GM19397 (cell line): ENCODE measurements around the gene SEMA3E.

Experiments
- ATAC-seq: cut with Tn5 transposase; IDR thresholded peaks from one replicate; pipeline ENCODE4 v1.9.1; 2021; ENCODE audit warnings: mild to moderate bottlenecking, moderate library complexity; ENCODE audit not compliant: unreplicated experiment

SEMA3E gene

DNA sequence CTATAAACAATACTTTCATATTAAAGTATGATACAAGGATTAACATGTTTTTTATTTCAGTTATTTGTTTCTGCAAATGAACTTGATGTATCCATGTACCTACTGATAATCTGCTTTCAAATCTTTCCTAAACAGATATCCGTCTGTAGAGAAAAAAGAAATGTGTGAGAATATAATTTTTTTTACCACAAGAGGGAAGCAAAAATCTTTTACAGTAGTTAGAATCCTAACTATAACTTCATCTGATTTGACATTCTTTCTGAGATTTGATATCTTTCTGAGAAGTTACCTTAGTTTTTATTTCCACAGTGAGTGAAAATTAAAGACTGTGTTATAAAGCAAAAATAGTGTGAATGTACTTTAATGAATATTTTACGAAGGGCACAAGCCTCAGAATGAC is 282.3 kb downstream of the SEMA3E start:
- no peak for ATAC-seq

DNA sequence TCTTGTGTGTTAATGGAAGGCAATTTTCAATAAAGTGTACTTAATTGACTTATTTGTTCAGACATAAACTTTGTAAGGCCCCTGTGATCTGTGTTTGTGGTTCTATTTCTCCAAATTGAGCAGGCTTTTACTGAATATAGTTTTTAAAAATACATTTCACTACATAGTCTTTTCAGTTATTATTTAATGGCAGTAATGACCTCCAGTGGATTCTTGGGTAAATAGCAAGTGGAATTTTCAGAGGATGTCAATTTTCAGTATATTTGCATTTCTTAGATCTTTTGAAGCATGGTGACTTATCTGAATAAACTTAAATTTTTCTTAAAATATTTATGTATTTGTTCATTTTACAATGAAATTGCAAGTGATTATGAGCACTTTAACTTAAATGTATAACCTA is 283.2 kb downstream of the SEMA3E start:
- ATAC-seq = no peak

DNA sequence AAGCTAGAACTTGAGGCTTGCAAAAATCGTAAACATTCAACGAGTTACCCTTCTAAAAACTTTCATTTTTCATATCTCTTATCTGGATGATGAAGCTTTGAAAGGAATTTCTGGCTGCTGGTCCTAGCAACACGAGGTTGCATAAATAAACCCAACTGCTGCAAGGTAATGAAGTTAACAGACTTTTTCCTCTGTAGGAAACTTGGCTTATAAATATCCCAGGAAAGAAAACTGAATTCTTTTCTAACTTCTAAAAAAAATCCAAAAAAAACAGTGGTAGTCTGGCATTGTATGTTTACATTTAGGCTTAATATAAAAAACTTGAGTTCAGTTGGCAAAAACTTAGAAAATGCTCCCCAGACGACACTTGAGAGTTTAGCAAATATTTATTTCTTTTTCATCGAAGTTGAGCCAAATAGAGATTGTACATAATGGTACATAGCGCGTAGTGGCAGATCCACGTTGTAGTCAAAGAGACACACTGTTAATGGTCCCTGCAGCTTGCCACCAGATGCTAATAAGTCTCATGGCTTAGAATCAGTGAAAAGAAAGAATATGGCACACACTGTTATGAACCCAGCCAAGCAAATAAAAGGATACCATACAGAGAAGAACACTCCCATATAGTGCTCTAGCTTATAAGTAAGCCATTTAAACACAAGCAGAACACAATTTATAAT is 285.9 kb downstream of the SEMA3E start:
- no peak for ATAC-seq

DNA sequence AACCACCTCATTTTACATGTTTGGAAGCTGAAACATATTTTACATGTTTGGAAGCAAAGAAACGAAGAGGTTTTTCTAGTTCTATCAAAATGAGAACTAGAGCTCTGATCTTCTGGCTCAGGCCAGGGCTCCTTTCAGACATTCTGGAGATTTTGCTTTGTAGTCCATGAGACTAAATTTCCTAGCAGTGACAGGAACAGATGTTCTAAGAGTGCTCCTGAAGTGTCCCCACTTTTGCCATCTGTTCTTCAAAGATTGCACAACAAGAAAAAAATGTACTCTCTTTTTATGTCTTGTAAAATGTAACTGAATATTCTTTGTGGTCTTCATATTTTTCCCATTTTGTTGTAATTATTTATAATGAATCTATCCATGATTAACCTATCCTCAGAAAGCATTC is 289.8 kb downstream of the SEMA3E start:
- ATAC-seq = no peak

DNA sequence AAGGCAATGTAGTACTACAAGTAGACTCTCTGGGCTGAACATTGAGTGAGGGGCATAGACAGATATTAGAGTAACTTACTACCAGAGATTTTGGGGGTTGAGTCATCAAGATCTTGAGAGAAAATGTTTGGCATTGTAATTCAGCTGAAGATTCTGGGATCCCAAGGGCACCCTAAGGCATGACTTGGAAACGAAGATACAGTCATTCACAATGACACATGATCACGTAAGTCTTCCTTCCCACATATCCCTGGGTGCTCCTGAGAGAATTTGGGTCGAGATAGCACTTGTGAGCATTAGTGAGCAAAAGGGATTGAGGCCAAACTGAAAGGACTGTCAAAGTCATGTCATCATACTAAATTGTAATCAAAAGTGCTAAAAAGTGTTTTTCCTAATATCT is 293.8 kb downstream of the SEMA3E start:
- ATAC-seq = no peak

DNA sequence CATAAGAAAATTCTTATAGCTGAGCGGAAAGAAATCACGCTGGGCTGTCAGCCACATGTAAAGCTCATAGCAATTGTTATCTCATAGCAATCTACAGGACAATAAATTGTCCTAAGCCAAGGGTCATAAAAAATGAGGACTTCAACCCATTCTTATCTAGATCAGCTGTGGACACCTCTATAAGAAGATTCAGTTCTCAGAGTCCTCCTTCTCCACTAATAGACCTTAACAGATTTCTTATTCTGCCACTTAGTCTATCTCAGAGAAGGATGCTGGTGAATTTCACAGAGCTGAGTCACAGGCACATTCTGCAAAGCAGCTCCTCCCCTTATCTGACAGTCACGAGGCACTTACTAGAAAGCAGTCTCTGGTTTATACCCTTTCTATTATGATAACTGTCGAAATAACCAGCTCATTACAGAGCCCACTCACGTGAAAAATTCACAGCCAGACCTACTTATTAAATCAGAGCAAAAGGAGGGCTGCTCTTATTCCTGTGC is 300.9 kb downstream of the SEMA3E start:
- ATAC-seq = no peak

DNA sequence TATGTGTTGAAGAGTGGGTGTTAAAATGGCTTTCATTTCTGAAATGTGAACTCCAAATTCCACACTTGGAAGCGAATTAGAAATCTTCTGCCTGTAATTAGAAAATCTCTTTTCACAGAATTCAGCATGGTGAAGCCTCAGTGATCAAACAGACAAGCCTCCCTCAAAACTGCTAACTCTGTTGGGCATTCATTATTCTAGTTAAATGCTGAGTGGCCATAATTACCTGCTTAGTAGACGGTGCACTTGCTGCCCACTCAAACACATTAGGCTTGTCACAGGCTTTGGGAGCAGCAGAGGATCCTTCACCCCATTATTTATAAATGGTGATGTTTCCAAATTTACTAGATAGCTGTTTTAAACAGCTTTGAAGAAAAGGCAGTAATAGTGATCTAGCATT is 309.0 kb downstream of the SEMA3E start:
- no peak for ATAC-seq

DNA sequence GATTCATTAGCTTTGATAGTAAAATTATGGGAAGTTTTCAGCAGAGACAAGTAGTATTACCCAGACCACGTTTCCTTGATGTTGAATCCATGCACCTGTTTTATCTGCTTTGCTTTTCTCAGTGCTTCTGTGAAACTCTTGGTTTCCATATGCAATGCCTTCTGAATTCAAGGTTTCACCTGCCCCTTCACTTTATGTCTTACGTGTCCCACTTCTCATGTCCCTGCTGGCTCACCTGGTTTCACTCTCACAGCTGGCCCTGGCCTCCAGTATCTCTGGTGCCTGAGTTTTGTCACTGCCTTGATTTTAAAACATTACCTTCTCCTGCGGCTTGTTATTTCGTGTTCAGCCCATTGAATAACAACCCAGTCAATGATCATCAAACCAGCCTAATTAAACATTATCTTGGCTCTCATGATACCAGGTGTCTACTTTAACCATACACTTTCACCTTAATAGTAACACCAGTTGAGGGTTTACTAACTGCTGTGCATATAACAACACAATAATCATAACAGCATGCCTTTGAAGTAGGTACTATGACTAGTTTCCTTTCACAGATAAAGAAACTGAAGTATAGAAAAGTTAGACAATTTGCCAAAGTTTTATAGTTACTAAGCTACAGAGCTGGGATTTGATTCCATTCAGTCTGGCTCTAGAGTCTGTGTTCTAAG is 310.5 kb downstream of the SEMA3E start:
- no peak for ATAC-seq

DNA sequence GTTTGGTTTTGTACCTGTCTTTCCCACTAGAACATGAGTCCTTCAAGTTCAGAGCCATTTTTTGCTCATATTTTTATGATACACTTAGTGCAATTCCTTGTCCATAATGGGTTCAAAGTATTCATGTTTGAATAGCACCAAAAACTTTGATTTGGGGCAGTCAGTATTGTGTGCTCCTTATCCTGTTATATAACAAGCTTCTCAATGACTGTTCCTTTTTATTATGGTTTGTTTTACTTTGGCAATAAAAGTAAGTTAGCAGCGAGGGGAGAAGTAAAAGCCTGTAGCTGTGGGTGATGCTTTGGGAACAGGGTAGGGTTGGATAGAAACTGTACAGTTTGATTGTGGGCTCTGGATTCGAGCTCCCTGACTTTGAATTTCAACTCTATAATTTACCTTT is 311.9 kb downstream of the SEMA3E start:
- ATAC-seq = no peak

DNA sequence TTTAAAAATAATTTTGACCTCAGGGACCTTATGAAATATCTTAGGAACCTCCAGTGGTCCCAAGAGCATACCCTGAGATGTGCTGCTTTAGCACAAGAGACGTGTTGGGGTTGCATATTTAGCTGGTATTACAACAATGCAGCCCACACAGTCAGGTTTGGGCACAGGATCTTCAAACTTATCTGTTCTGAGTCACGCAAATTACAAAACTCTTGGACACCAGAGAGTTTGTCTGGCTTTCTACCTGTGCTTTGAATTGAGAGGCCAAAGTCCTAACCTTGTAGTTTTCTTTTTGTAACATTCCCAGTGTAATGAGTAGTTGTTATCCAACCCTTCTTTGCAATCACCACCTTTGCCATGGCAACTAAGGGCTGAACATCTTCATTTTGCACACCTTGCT is 322.7 kb downstream of the SEMA3E start:
- no peak for ATAC-seq

DNA sequence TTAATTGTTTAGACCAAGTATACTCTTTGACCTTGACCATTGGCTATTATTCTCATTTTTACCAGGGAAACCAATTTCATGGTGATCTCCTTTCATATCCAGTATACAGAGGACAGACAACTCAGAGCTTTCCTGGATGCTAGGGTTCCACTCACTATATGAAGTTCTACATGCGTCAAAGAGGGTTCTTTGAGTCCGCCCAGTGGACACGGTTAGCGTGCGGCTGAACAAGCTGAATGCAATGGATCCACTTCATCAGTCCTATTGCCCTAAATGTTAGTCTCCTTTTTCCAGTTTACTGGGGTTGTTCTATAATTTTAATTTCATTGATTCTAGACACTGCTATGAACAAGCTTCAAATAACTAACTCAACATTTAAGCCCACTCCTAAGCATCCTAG is 323.9 kb downstream of the SEMA3E start:
- ATAC-seq = no peak

DNA sequence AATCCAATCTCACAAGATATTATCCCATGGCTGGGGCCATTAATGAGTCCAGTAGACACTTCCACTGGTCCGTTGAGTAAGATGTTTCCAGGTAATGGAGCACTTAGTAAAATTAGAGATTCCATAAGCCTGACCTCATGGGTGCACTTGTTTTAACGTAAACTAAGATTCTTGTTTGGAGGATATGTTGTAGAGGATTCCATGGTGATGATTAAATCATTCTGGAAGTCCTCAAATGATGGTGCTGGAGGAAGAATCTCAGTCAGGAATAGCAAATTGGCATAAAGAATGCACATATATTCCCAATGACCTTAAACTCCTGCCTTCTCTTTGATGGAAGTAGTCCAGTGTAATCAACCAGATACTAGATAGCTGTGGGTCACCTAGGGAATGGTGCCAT is 324.3 kb downstream of the SEMA3E start:
- no peak for ATAC-seq

DNA sequence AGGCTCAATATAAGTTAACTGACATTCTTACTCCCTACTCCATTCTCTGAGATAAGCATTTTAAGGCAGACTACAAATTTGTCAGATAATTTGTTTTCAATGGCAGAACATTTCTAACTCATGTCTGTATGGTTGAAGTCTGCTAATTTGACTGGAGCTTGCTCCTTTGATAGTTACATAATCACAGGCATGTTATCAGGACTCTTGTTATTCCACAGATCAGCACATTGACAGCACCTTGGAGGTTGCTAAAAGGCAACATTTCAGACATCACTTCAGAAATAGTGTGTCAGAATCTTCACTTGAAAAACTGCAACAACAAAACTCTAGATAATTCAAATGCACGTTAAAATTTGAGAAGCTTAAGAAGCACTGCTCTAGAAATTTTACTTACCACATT is 327.9 kb downstream of the SEMA3E start:
- no peak for ATAC-seq

DNA sequence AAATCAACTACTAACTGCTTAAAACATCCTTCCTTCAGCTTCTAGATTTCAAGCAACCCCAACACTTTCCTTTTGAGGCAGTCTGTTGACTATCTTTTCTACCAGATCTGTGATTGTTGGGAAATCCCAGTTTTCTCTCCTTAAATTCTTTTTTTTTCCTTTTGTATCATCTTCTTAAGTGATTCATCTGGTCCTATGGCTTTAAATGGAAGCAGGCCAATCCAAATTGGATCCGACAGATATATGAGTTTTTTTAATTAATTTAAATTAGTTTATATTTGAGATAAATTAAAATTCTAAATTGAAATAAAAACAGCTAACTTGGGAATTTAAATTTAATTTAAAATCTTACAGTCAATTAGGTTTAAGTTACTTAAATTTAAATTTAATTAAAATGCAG is 335.0 kb downstream of the SEMA3E start:
- no peak for ATAC-seq
